Hepatocyte (in vitro differentiated cells): ENCODE measurements around the gene ZFHX2. TPM values are rescaled to one million over a fixed set of nuclear protein-coding genes. Genes with fewer than 3 reads are reported as not detected.

Source experiments
- DNase-seq: peaks from one replicate; pipeline ENCODE4 v3.0.0-alpha.2; 2016; ENCODE audit warnings: low spot score
- H2AFZ ChIP-seq: fragments of 200-600 bp; sonication (generic); 2 replicates; pipeline ENCODE4 v1.6.0; 2016; ENCODE audit warnings: antibody characterized with exemption, mild to moderate bottlenecking
- H3K27ac ChIP-seq: fragments of 200-600 bp; sonication (generic); 2 replicates; pipeline ENCODE4 v1.5.1; 2016; ENCODE audit warnings: mild to moderate bottlenecking
- H3K27me3 ChIP-seq: fragments of 200-600 bp; sonication (generic); 2 replicates; pipeline ENCODE4 v1.6.1; 2016
- H3K36me3 ChIP-seq: fragments of 200-600 bp; sonication (generic); replicated peaks from 2 replicates; pipeline ENCODE4 v1.5.1; 2016; ENCODE audit warnings: low read depth; ENCODE audit not compliant: insufficient read depth
- H3K4me1 ChIP-seq: fragments of 200-600 bp; sonication (generic); 2 replicates; pipeline ENCODE4 v1.5.1; 2016; ENCODE audit warnings: mild to moderate bottlenecking, moderate library complexity; ENCODE audit not compliant: insufficient read depth
- H3K4me2 ChIP-seq: fragments of 200-600 bp; sonication (generic); 2 replicates; pipeline ENCODE4 v1.6.0; 2016
- H3K4me3 ChIP-seq: fragments of 200-600 bp; sonication (generic); 2 replicates; pipeline ENCODE4 v1.5.1; 2016; ENCODE audit warnings: mild to moderate bottlenecking
- H3K79me2 ChIP-seq: fragments of 200-600 bp; sonication (generic); 2 replicates; pipeline ENCODE4 v1.6.0; 2017; ENCODE audit warnings: mild to moderate bottlenecking
- H3K9me2 ChIP-seq: fragments of 200-600 bp; sonication (generic); replicated peaks from 2 replicates; pipeline ENCODE4 v1.6.0; 2017; ENCODE audit warnings: mild to moderate bottlenecking; ENCODE audit not compliant: insufficient read depth
- H3K9me3 ChIP-seq: fragments of 200-600 bp; sonication (generic); 2 replicates; pipeline ENCODE4 v1.5.1; 2016; ENCODE audit warnings: low read depth, mild to moderate bottlenecking
- H4K20me1 ChIP-seq: fragments of 200-600 bp; sonication (generic); 2 replicates; pipeline ENCODE4 v1.6.0; 2016; ENCODE audit warnings: mild to moderate bottlenecking; ENCODE audit not compliant: insufficient read depth, poor library complexity, severe bottlenecking
- EZH2 ChIP-seq: fragments of 200-600 bp; sonication (generic); IDR thresholded peaks from 2 replicates; pipeline ENCODE4 v1.6.1; 2016; ENCODE audit warnings: antibody characterized with exemption, mild to moderate bottlenecking, borderline replicate concordance
- EZH2phosphoT487 ChIP-seq: fragments of 200-600 bp; sonication (generic); IDR thresholded peaks from one replicate; pipeline ENCODE4 v1.6.1; 2018; ENCODE audit warnings: antibody characterized with exemption, mild to moderate bottlenecking, low read depth, moderate library complexity; ENCODE audit not compliant: unreplicated experiment, severe bottlenecking
- WGBS: methylation state at CpG from one replicate; pipeline ENCODE4 v1.1.6; 2016; ENCODE audit warnings: low lambda C conversion rate; ENCODE audit errors: missing lambda C conversion rate; 5-methylcytosine and 5-hydroxymethylcytosine counted together
- polyA plus RNA-seq: library from polyadenylated mRNA; unstranded; fragments of >200 nt; fragmentation: Nextera tagmentation; extraction: Ambion mirVana; gene quantifications from 2 replicates; pipeline ENCODE4 v1.2.1, GENCODE V29; 2016
- total RNA-seq: library from RNA; depleted of rRNA; stranded (reverse); fragments of >200 nt; gene quantifications from 2 replicates; pipeline ENCODE4 v1.2.3, GENCODE V29; 2014
- TF ChIP-seq, protein P1 (sequence below): fragments of 200-600 bp; sonication (generic); IDR thresholded peaks from 2 replicates; pipeline ENCODE4 v1.5.1; 2016; ENCODE audit warnings: antibody characterized with exemption, mild to moderate bottlenecking; ENCODE audit not compliant: poor library complexity

Gene ZFHX2
- total and polyA plus RNA-seq, 2 experiments from 2014 or later = 1.4 to 1.5 TPM

GRCh38 chr14:23558346-23559009, 6.9 kb upstream of the ZFHX2 start:
- Histone ChIP-seq H4K20me1 (no peaks in the 10 kb centered on the region), H3K27ac (peak overlapping the region; percentile 93), H3K9me2 (no peaks in the 10 kb centered on the region), H3K36me3 (no peaks in the 10 kb centered on the region), H3K27me3 (no peaks in the 10 kb centered on the region), H2AFZ (no peak overlapping the region), H3K9me3 (no peaks in the 10 kb centered on the region), H3K4me2 (peak overlapping the region; percentile 50), H3K4me3 (no peak overlapping the region), H3K79me2 (peaks cover 17% of the 10 kb centered on the region), H3K4me1 (peaks cover 14% of the 10 kb centered on the region)
- WGBS = 93% methylated on average over 10 of the region's 10 CpGs
- DNase-seq = no peak
- no peak for TF ChIP-seq EZH2
- TF ChIP-seq EZH2phosphoT487 = no peak
- TF ChIP-seq, protein P1, sequence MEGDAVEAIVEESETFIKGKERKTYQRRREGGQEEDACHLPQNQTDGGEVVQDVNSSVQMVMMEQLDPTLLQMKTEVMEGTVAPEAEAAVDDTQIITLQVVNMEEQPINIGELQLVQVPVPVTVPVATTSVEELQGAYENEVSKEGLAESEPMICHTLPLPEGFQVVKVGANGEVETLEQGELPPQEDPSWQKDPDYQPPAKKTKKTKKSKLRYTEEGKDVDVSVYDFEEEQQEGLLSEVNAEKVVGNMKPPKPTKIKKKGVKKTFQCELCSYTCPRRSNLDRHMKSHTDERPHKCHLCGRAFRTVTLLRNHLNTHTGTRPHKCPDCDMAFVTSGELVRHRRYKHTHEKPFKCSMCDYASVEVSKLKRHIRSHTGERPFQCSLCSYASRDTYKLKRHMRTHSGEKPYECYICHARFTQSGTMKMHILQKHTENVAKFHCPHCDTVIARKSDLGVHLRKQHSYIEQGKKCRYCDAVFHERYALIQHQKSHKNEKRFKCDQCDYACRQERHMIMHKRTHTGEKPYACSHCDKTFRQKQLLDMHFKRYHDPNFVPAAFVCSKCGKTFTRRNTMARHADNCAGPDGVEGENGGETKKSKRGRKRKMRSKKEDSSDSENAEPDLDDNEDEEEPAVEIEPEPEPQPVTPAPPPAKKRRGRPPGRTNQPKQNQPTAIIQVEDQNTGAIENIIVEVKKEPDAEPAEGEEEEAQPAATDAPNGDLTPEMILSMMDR = no peak

DNA sequence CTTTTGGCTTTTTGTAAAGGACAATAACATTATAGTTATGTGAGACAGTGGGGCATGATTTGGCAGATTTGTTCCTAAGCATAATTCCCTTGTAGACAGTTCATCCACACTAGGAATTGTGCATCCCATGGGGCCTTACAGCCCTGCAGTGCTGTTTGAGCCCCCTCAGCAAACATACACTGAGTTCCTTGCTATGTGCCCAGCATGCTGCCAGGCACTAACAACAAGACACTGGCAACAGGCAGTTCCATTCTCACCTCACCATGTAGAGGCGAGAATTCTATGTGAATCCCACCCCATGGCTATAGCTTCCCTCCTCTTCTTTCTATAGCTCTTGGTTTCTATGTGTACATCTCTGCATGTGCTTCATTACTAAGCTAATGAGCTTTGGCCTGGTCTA, 6.4 kb upstream of the ZFHX2 start:
- Histone ChIP-seq H4K20me1 (no peaks in the 10 kb centered on the region), H3K79me2 (peaks cover 17% of the 10 kb centered on the region), H3K36me3 (no peaks in the 10 kb centered on the region), H3K27ac (peak overlapping the region; percentile 93), H3K4me1 (peaks cover 14% of the 10 kb centered on the region), H3K9me2 (no peaks in the 10 kb centered on the region), H2AFZ (no peak overlapping the region), H3K27me3 (no peaks in the 10 kb centered on the region), H3K4me3 (no peak overlapping the region), H3K9me3 (no peaks in the 10 kb centered on the region), H3K4me2 (peak overlapping the region; percentile 96)
- no peak for TF ChIP-seq EZH2
- TF ChIP-seq, protein P1 = no peak
- 97% methylated on average over 1 of the region's 1 CpG for WGBS
- DNase-seq = no peak

DNA sequence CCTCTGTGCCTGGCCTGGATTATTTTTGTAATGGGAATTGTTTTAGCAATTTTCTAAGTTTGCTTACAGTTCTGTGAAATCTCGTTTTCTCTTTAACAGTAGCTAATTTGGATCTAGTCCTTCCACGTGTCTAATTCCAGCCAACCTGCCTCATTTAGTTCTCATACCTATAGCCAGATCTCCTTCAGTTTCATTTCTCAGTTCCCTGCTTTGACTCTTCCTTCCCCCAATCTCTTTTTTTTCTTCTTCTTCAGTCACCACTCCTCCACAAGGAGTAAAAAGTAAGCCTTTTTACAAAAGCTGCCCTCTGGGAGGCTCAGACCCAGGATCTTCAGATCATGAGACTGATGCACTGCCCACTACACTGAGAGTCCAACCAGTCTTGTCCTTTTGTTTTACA, 6.0 kb upstream of the ZFHX2 start:
- H3K27me3 ChIP-seq = no peaks in the 10 kb centered on the region
- H3K9me3 ChIP-seq = no peaks in the 10 kb centered on the region
- peaks cover 17% of the 10 kb centered on the region for H3K79me2 ChIP-seq
- no peak overlapping the region for H3K4me3 ChIP-seq
- no peak for DNase-seq
- no peak for TF ChIP-seq EZH2
- TF ChIP-seq, protein P1 = no peak
- no peak for TF ChIP-seq EZH2phosphoT487
- WGBS = 88% methylated on average over 2 of the region's 2 CpGs
- peak overlapping the region; percentile 96 for H3K4me2 ChIP-seq
- H2AFZ ChIP-seq = no peak overlapping the region
- peak overlapping the region; percentile 93 for H3K27ac ChIP-seq
- no peaks in the 10 kb centered on the region for H3K9me2 ChIP-seq
- H4K20me1 ChIP-seq = no peaks in the 10 kb centered on the region
- no peaks in the 10 kb centered on the region for H3K36me3 ChIP-seq
- H3K4me1 ChIP-seq = peaks cover 14% of the 10 kb centered on the region
